ENCODE data around the gene FBF1. TPM values are rescaled to one million over a fixed set of nuclear protein-coding genes. Genes with fewer than 3 reads are reported as not detected.

FBF1 gene
- total and polyA plus RNA-seq, 9 of the 15 experiments (the other 6 are each of a cell fraction or from before 2014, with no cell fraction given): 0.46 to 14.9 (median 7.5) TPM

- in situ Hi-C loops (cut with MboI) (no loop called here), intact Hi-C loops (cut with micrococcal nuclease) (no loop called here)
- POLR2A ChIA-PET: interaction anchor here (1.4 to 2.1 kb wide), 6 partner anchors 9 to 20 kb away, joined by 3 to 6 read pairs (median 4); partner anchors contain the start of genes ACOX1, FBF1 and TEN1
- Histone ChIP-seq H3K9me1 (ENCODE audit: control insufficient read depth, insufficient read depth, low read length) (no peaks in the 10 kb centered on the region), H3K27ac (ENCODE audit: extremely low read depth, low read depth, low read length) (no peak overlapping the region), H2AFZ (ENCODE audit: low read depth, low read length) (no peak overlapping the region), H3K9me3 (replicated peaks; ENCODE audit: control insufficient read depth, insufficient read depth, low read depth, low read length) (no peaks in the 10 kb centered on the region), H3K4me2 (ENCODE audit: insufficient read depth, low read length) (no peak overlapping the region), H3K9ac (ENCODE audit: insufficient read depth in 1 of 2, low read depth in 2 of 2, low read length in 2 of 2) (no peak overlapping the region), H3K27me3 (ENCODE audit: control insufficient read depth in 2 of 2, insufficient read depth in 2 of 2, low read length in 2 of 2) (no peaks in the 10 kb centered on the region), H3K79me2 (ENCODE audit: control insufficient read depth, insufficient read depth, low read length) (no peaks in the 10 kb centered on the region), H4K20me1 (replicated peaks; ENCODE audit: control insufficient read depth, insufficient read depth, low read length) (no peaks in the 10 kb centered on the region), H3K4me1 (replicated peaks in 1 of 2; ENCODE audit: control insufficient read depth in 2 of 2, insufficient read depth in 2 of 2, low read length in 2 of 2) (peaks cover 3 to 14% of the 10 kb centered on the region in 2 experiments; a peak in 4 of 5 replicates), H3K4me3 (no peak overlapping the region), H3K36me3 (ENCODE audit: control insufficient read depth, insufficient read depth, low read length) (peaks cover 16% of the 10 kb centered on the region; the same call in 2 of the 3 replicates)
- DNase-seq (ENCODE audit: extremely low read depth in 1 of 4, low spot score in 3 of 4) (no peak), ATAC-seq (peak; percentile 57), FAIRE-seq (peak; percentile 55)
- BruUV-seq (replicated peaks): no TSS peak
- 10% methylated on average over 8 of the region's 8 CpGs for WGBS (ENCODE audit: insufficient coverage, low coverage, missing lambda C conversion rate)
- CTCF ChIA-PET (ENCODE audit: low intra/inter-chr PET ratio): no interaction called here
- TF ChIP-seq ZNF75A (CRISPR knock-in tag; IDR thresholded peaks at IDR 0.05) (no peak), JUN (IDR thresholded peaks at IDR 0.05; ENCODE audit: borderline replicate concordance, low read depth, low read length) (no peak), JUN (CRISPR knock-in tag; IDR thresholded peaks at IDR 0.05; ENCODE audit: borderline replicate concordance) (no peak), PKNOX1 (IDR thresholded peaks at IDR 0.05) (peak; percentile 53), BHLHE40 (IDR thresholded peaks at IDR 0.05; ENCODE audit: low read length) (no peak), GATAD2B (IDR thresholded peaks at IDR 0.05; ENCODE audit: borderline replicate concordance) (no peak), ARHGAP35 (IDR thresholded peaks at IDR 0.05; ENCODE audit: partially characterized antibody) (no peak), KDM1A (IDR thresholded peaks at IDR 0.05) (0 out of 4 replicates have a peak, but pooled peaks have one; percentile 16 to 27), ZC3H8 (IDR thresholded peaks at IDR 0.05) (no peak), IRF2 (CRISPR knock-in tag; IDR thresholded peaks at IDR 0.05) (no peak), RBM25 (IDR thresholded peaks at IDR 0.05; ENCODE audit: low read depth, low read length, severe bottlenecking) (no peak), SMARCB1 (IDR thresholded peaks at IDR 0.05; ENCODE audit: insufficient read length, low read depth) (no peak), TFE3 (CRISPR knock-in tag; IDR thresholded peaks at IDR 0.05) (no peak), ZNF79 (CRISPR knock-in tag; IDR thresholded peaks at IDR 0.05; ENCODE audit: low read depth) (no peak), TAL1 (IDR thresholded peaks at IDR 0.05) (0 out of 2 replicates have a peak, but pooled peaks have one; percentile 4), LEF1 (IDR thresholded peaks at IDR 0.05) (no peak), ZNF324 (CRISPR knock-in tag; IDR thresholded peaks at IDR 0.05) (no peak), IRF9 (tag; IDR thresholded peaks at IDR 0.05) (no peak), ZBTB8A (IDR thresholded peaks at IDR 0.05; ENCODE audit: partially characterized antibody) (no peak), CSDE1 (IDR thresholded peaks at IDR 0.05) (no peak)
These were observed 18.4 kb upstream of the FBF1 start for GRCh38 chr17:75959051-75959838.
